SJSA1 (cell line): Measurements from ENCODE around the gene CNPY1. TPM values are rescaled to one million over a fixed set of nuclear protein-coding genes. Genes with fewer than 3 reads are reported as not detected.
"Not testable (repeated sequence)": the region's sequence is repeated elsewhere in the genome, so short reads cannot be mapped to it uniquely, and the experiment has no call there.

ENCODE experiments used
- DNase-seq, 2 experiments: peaks; one replicate each; pipeline ENCODE4 v3.0.0-alpha.2; 2015 to 2020; ENCODE audit warnings: low spot score in 2 of 2, low read depth in 1 of 2
- H3K27ac ChIP-seq: fragments of 250-450 bp; sonication (Bioruptor Pico); 2 replicates; pipeline ENCODE4 v1.5.1; 2020; ENCODE audit warnings: mild to moderate bottlenecking, moderate library complexity
- H3K27me3 ChIP-seq: fragments of 250-450 bp; sonication (Bioruptor Pico); replicated peaks from 2 replicates; pipeline ENCODE4 v1.5.1; 2020; ENCODE audit warnings: mild to moderate bottlenecking, moderate library complexity
- H3K36me3 ChIP-seq: fragments of 250-450 bp; sonication (Bioruptor Pico); 2 replicates; pipeline ENCODE4 v1.5.1; 2020; ENCODE audit warnings: mild to moderate bottlenecking
- H3K4me1 ChIP-seq: fragments of 250-450 bp; sonication (Bioruptor Pico); replicated peaks from 2 replicates; pipeline ENCODE4 v1.6.1; 2021; ENCODE audit warnings: mild to moderate bottlenecking
- H3K4me3 ChIP-seq: fragments of 250-450 bp; sonication (Bioruptor Pico); 2 replicates; pipeline ENCODE4 v1.5.1; 2020; ENCODE audit warnings: mild to moderate bottlenecking
- H3K9me3 ChIP-seq: fragments of 250-450 bp; sonication (Bioruptor Pico); replicated peaks from 2 replicates; pipeline ENCODE4 v1.5.1; 2020; ENCODE audit warnings: mild to moderate bottlenecking
- total RNA-seq: library from RNA; depleted of rRNA; stranded (reverse); fragments of >200 nt; shearing (Covaris generic); gene quantifications from 2 replicates; pipeline ENCODE4 v1.2.3, GENCODE V29; 2014

Gene CNPY1
- total RNA-seq, 1 experiment from 2014 or later: not detected

GRCh38 chr7:155570991-155571390, 24.6 kb upstream of the CNPY1 start:
- DNase-seq: no peak
- H3K4me3 ChIP-seq: no peak overlapping the region
- H3K27me3 ChIP-seq: peaks cover 37% of the 10 kb centered on the region
- no peaks in the 10 kb centered on the region for H3K36me3 ChIP-seq
- H3K27ac ChIP-seq: no peak overlapping the region
- no peaks in the 10 kb centered on the region for H3K9me3 ChIP-seq
- H3K4me1 ChIP-seq: no peaks in the 10 kb centered on the region

GRCh38 chr7:155570171-155570958, 24.0 kb upstream of the CNPY1 start:
- no peak for DNase-seq
- Histone ChIP-seq H3K27me3 (peaks cover 36% of the 10 kb centered on the region), H3K4me1 (no peaks in the 10 kb centered on the region), H3K4me3 (no peak overlapping the region), H3K9me3 (no peaks in the 10 kb centered on the region), H3K36me3 (no peaks in the 10 kb centered on the region), H3K27ac (no peak overlapping the region)

- Histone ChIP-seq H3K27me3 (peaks cover 40% of the 10 kb centered on the region), H3K4me1 (no peaks in the 10 kb centered on the region), H3K4me3 (no peak overlapping the region), H3K27ac (no peak overlapping the region), H3K9me3 (no peaks in the 10 kb centered on the region), H3K36me3 (no peaks in the 10 kb centered on the region)
- no peak for DNase-seq
These were observed 23.3 kb upstream of the CNPY1 start for GRCh38 chr7:155569681-155570080.

GRCh38 chr7:155568842-155569494, 22.6 kb upstream of the CNPY1 start:
- H3K9me3 ChIP-seq: no peaks in the 10 kb centered on the region
- H3K27me3 ChIP-seq: peaks cover 41% of the 10 kb centered on the region
- no peaks in the 10 kb centered on the region for H3K4me1 ChIP-seq
- DNase-seq: no peak
- no peak overlapping the region for H3K4me3 ChIP-seq
- H3K36me3 ChIP-seq: no peaks in the 10 kb centered on the region
- H3K27ac ChIP-seq: no peak overlapping the region

GRCh38 chr7:155568333-155568660, 21.9 kb upstream of the CNPY1 start:
- no peak for DNase-seq
- Histone ChIP-seq H3K4me3 (no peak overlapping the region), H3K27ac (no peak overlapping the region), H3K9me3 (no peaks in the 10 kb centered on the region), H3K36me3 (no peaks in the 10 kb centered on the region), H3K4me1 (no peaks in the 10 kb centered on the region), H3K27me3 (peaks cover 41% of the 10 kb centered on the region)

- DNase-seq: no peak
- no peaks in the 10 kb centered on the region for H3K36me3 ChIP-seq
- H3K4me3 ChIP-seq: no peak overlapping the region
- no peak overlapping the region for H3K27ac ChIP-seq
- no peaks in the 10 kb centered on the region for H3K9me3 ChIP-seq
- no peaks in the 10 kb centered on the region for H3K4me1 ChIP-seq
- peaks cover 42% of the 10 kb centered on the region for H3K27me3 ChIP-seq
These were observed 21.4 kb upstream of the CNPY1 start for GRCh38 chr7:155567646-155568332.

GRCh38 chr7:155566011-155566836, 19.9 kb upstream of the CNPY1 start:
- no peak for DNase-seq
- Histone ChIP-seq H3K9me3 (no peaks in the 10 kb centered on the region), H3K4me1 (no peaks in the 10 kb centered on the region), H3K27ac (no peak overlapping the region), H3K36me3 (no peaks in the 10 kb centered on the region), H3K27me3 (peaks cover 40% of the 10 kb centered on the region), H3K4me3 (no peak overlapping the region)

DNA sequence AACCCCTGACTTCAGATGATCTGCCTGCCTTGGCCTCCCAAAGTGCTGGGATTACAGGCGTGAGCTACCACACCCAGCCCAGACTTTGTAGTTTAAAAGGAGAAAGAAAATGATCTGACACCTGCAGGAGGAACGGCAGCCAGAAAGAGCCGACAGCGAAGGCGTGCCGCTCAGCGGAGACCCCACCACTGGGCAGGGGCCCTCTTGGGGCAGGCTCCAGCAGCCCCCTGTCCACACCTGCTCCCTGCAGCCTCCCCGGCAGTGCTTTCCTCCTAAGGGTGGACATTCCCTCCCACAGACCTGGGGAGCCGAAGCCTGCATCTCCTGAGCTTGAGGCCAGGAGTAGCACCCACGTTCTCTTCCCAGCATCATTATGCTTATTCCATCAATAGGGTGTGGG, 19.2 kb upstream of the CNPY1 start:
- Histone ChIP-seq H3K36me3 (no peaks in the 10 kb centered on the region), H3K27ac (no peak overlapping the region), H3K9me3 (no peaks in the 10 kb centered on the region), H3K4me1 (no peaks in the 10 kb centered on the region), H3K27me3 (peaks cover 41% of the 10 kb centered on the region), H3K4me3 (no peak overlapping the region)
- DNase-seq: no peak

GRCh38 chr7:155562976-155563375, 16.6 kb upstream of the CNPY1 start:
- H3K27me3 ChIP-seq: peaks cover 41% of the 10 kb centered on the region
- not testable (repeated sequence) for H3K27ac ChIP-seq, H3K4me1 ChIP-seq, H3K9me3 ChIP-seq, H3K36me3 ChIP-seq, DNase-seq, H3K4me3 ChIP-seq

GRCh38 chr7:155562106-155562505, 15.7 kb upstream of the CNPY1 start:
- Histone ChIP-seq H3K4me1 (no peaks in the 10 kb centered on the region), H3K36me3 (no peaks in the 10 kb centered on the region), H3K27me3 (peaks cover 35% of the 10 kb centered on the region), H3K27ac (no peak overlapping the region), H3K9me3 (no peaks in the 10 kb centered on the region), H3K4me3 (no peak overlapping the region)
- DNase-seq: no peak

DNA sequence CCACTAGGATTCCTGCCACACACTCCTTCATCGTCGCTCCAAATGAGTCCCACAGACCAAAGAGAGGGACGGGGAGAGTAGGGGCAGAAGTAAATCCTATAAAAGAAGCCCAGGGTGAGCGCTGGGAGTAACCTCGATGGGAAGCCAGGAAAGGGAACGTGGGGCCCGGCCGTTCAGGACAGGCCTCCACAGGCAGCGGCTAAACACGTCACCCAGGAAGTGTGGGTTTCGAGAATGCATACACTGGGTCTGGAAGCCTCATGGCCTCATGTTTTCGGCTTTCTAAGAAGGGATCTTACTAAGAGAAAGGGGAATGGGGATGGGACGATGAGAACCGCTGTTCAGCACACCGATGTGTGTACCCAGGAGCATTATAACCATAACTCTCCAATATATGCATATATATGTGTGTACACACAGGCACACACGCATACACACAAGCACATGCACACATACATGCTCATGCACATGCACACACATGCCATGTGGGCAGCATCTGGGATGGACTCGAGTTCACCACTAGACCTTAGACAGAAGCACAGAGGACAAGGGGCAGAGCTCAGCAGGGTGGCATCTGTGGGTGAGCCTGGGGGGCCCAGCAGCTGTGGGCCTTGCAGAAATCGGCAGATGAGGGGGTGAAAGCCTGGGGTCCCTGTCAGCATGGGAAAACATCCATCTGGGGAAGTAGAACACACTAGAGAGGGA, 14.8 kb upstream of the CNPY1 start:
- Histone ChIP-seq H3K36me3 (no peaks in the 10 kb centered on the region), H3K4me3 (no peak overlapping the region), H3K27ac (no peak overlapping the region), H3K27me3 (peaks cover 34% of the 10 kb centered on the region), H3K4me1 (no peaks in the 10 kb centered on the region), H3K9me3 (no peaks in the 10 kb centered on the region)
- DNase-seq: no peak

- no peak for DNase-seq
- Histone ChIP-seq H3K36me3 (no peaks in the 10 kb centered on the region), H3K27me3 (peaks cover 32% of the 10 kb centered on the region), H3K9me3 (no peaks in the 10 kb centered on the region), H3K4me3 (no peak overlapping the region), H3K4me1 (no peaks in the 10 kb centered on the region), H3K27ac (no peak overlapping the region)
These were observed 14.0 kb upstream of the CNPY1 start for GRCh38 chr7:155560196-155560885.
